Measurements from ENCODE around the gene HOXC13. TPM values are rescaled to one million over a fixed set of nuclear protein-coding genes. Genes with fewer than 3 reads are reported as not detected.

The HOXC13 gene
- total RNA-seq, 4 donors from 2014 or later, result not detected

DNA sequence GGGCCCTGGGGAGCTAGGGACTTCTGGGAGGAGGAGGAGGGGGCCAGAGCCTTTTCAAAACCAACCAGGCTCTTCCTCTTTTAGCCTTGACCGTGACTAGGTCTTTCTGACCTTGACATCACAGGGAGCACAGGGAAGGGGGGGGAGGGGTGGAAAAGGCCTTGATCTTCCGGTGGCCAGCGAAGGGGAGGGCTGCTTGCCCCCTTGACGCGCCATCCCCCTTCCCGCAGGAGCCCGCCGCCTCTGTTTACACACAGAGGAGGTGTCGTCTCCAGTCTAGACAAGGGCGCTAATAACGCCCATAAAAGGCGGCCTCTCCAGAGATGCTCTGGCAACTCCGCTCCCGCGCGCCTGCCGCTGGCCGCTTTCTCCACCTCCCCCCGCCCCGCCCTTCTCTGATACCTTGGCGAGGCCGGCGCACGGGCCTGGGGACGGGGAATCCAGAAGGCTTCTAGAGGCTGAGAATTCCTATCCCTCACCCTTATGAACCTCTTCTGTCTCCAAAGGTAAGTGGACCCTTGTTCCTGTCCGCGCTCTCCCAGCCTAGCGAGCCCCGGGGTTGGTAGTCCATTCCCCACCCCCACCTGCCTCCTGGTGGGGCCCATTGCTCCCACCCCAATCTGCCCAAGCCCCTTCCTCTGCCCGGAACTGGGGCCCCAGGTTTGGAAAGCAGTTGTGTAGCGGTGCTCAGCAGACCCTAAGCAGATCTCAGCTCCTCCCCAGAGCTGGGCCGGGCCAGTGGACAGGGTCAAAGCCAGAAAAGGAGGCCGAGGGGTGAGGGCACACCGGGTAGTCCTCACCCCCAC lies 11.2 kb downstream of the HOXC13 start:
- Histone ChIP-seq H3K4me3 (no peak overlapping the region), H3K27me3 (peaks cover 3 to 100% (median 83%) of the 10 kb centered on the region in 4 donors), H3K4me1 (peaks cover 7 to 35% (median 24%) of the 10 kb centered on the region in 4 donors), H3K9me3 (no peaks in the 10 kb centered on the region), H3K36me3 (no peaks in the 10 kb centered on the region), H3K27ac (replicated peaks in 1 of 4) (no peak overlapping the region)
- TF ChIP-seq POLR2AphosphoS5 (IDR thresholded peaks at IDR 0.05), result no peak
- TF ChIP-seq EP300 (IDR thresholded peaks at IDR 0.05), result no peak
- TF ChIP-seq CTCF (IDR thresholded peaks at IDR 0.05), result no peak
- TF ChIP-seq POLR2A (IDR thresholded peaks at IDR 0.05; ENCODE audit: low read depth), result no peak
- 5% methylated on average over 27 of the region's 34 CpGs for WGBS
- intact Hi-C loops (cut with DNase I), result no loop called here
- DNase-seq (ENCODE audit: extremely low spot score), result no peak

- H3K27ac ChIP-seq (replicated peaks in 1 of 4), result no peak overlapping the region
- no peaks in the 10 kb centered on the region for H3K36me3 ChIP-seq
- H3K9me3 ChIP-seq, result no peaks in the 10 kb centered on the region
- H3K27me3 ChIP-seq, result peaks cover 9 to 100% (median 83%) of the 10 kb centered on the region in 4 donors
- WGBS, result 9% methylated on average over 10 of the region's 10 CpGs
- H3K4me1 ChIP-seq, result peaks cover 7 to 35% (median 28%) of the 10 kb centered on the region in 4 donors
- H3K4me3 ChIP-seq, result no peak overlapping the region
- no peak for TF ChIP-seq POLR2AphosphoS5 (IDR thresholded peaks at IDR 0.05)
- no peak for TF ChIP-seq POLR2A (IDR thresholded peaks at IDR 0.05; ENCODE audit: low read depth)
- no peak for TF ChIP-seq EP300 (IDR thresholded peaks at IDR 0.05)
- TF ChIP-seq CTCF (IDR thresholded peaks at IDR 0.05), result no peak
- intact Hi-C loops (cut with DNase I), result no loop called here
- DNase-seq (ENCODE audit: extremely low spot score), result no peak
Observed at GRCh38 chr12:53950437-53950773, 11.8 kb downstream of the HOXC13 start.

DNA sequence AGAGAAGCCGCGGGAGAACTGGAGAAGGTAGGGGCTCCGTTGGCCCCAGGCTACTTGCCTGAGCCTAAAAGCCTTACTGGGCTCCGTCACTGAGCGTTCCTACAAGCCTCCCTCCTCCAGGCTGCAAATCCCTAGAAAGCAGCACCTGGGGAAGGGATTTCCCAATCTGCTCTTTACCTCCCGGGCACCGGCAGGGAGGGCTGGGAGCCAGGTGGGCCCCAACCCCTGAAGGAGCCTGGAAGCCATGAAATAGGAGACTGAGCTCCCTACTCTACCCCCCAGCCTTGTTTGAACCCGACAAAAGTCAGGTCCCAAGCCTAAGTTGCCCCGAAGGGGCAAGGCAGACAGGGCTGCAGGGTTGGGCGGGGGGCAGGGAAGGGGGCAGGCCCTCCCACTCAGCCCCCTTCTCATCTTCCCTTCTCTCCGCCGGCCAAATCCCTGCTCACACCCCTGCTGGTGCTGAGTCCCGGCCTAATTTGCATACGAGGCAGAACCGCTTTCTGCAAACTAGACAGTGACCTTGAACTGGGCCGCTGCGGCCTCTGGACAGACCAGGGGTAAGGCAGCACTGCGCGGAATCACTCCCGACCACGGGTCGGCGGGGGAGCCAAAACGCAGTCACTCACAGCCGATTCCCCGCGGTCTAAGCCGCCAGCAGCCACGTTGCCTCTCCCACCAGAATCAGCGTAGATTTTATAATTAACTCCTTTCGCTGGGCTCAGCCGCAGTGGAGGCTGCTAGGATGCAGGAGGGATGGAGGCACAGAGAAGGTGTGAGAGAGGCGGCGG lies 12.4 kb downstream of the HOXC13 start:
- H3K27ac ChIP-seq (replicated peaks in 1 of 4), result no peak overlapping the region
- no peak for DNase-seq (ENCODE audit: extremely low spot score)
- peaks cover 10 to 100% (median 83%) of the 10 kb centered on the region in 4 donors for H3K27me3 ChIP-seq
- TF ChIP-seq POLR2AphosphoS5 (IDR thresholded peaks at IDR 0.05) (no peak), EP300 (IDR thresholded peaks at IDR 0.05) (no peak), POLR2A (IDR thresholded peaks at IDR 0.05; ENCODE audit: low read depth) (no peak), CTCF (IDR thresholded peaks at IDR 0.05) (no peak)
- no peak overlapping the region for H3K4me3 ChIP-seq
- peaks cover 7 to 41% (median 31%) of the 10 kb centered on the region in 4 donors for H3K4me1 ChIP-seq
- WGBS, result 3% methylated on average over 30 of the region's 34 CpGs
- intact Hi-C loops (cut with DNase I), result no loop called here
- no peaks in the 10 kb centered on the region for H3K9me3 ChIP-seq
- no peaks in the 10 kb centered on the region for H3K36me3 ChIP-seq

GRCh38 chr12:53951577-53952334 lies 13.1 kb downstream of the HOXC13 start:
- TF ChIP-seq POLR2AphosphoS5 (IDR thresholded peaks at IDR 0.05) (no peak), CTCF (IDR thresholded peaks at IDR 0.05) (no peak), POLR2A (IDR thresholded peaks at IDR 0.05; ENCODE audit: low read depth) (no peak), EP300 (IDR thresholded peaks at IDR 0.05) (no peak)
- no peak for DNase-seq (ENCODE audit: extremely low spot score)
- 4% methylated on average over 29 of the region's 47 CpGs for WGBS
- Histone ChIP-seq H3K4me1 (peaks cover 7 to 48% (median 31%) of the 10 kb centered on the region in 4 donors), H3K27ac (replicated peaks in 1 of 4) (no peak overlapping the region), H3K4me3 (no peak overlapping the region), H3K9me3 (no peaks in the 10 kb centered on the region), H3K36me3 (no peaks in the 10 kb centered on the region), H3K27me3 (peaks cover 10 to 100% (median 86%) of the 10 kb centered on the region in 4 donors)
- intact Hi-C loops (cut with DNase I), result no loop called here
